Measurements from ENCODE around the gene PLB1. TPM values are rescaled to one million over a fixed set of nuclear protein-coding genes. Genes with fewer than 3 reads are reported as not detected.

PLB1 gene
- total and polyA plus RNA-seq, 12 donors: 1.0 to 51.1 (median 8.3) TPM

GRCh38 chr2:28579606-28580005 is 83.7 kb downstream of the PLB1 start:
- H3K36me3 ChIP-seq (replicated peaks in 1 of 2): no peaks in the 10 kb centered on the region
- no peaks in the 10 kb centered on the region for H3K27me3 ChIP-seq
- TF ChIP-seq POLR2A (IDR thresholded peaks at IDR 0.05) (no peak), CTCF (IDR thresholded peaks at IDR 0.05) (no peak)
- peaks cover 10 to 12% of the 10 kb centered on the region in 2 donors for H3K4me1 ChIP-seq (replicated peaks in 1 of 2)
- WGBS, 4 donors: 90 to 92% (median 91%) methylated on average over 3 of the region's 3 CpGs
- no peak for DNase-seq
- no peaks in the 10 kb centered on the region for H3K9me3 ChIP-seq (replicated peaks in 1 of 3)
- H3K27ac ChIP-seq: no peak overlapping the region
- no peak overlapping the region for H3K4me3 ChIP-seq
- intact Hi-C loops (cut with DNase I): no loop called here

GRCh38 chr2:28580078-28580477 is 84.2 kb downstream of the PLB1 start:
- H3K4me1 ChIP-seq (replicated peaks in 1 of 2): peaks cover 12 to 17% of the 10 kb centered on the region in 2 donors
- TF ChIP-seq POLR2A (IDR thresholded peaks at IDR 0.05) (no peak), CTCF (IDR thresholded peaks at IDR 0.05) (no peak)
- WGBS, 4 donors: 84 to 89% (median 87%) methylated on average over 4 to 5 of the region's 5 CpGs
- DNase-seq: no peak
- intact Hi-C loops (cut with DNase I): no loop called here
- H3K4me3 ChIP-seq: no peak overlapping the region
- H3K27ac ChIP-seq: no peak overlapping the region
- no peaks in the 10 kb centered on the region for H3K9me3 ChIP-seq (replicated peaks in 1 of 3)
- no peaks in the 10 kb centered on the region for H3K27me3 ChIP-seq
- H3K36me3 ChIP-seq (replicated peaks in 1 of 2): no peaks in the 10 kb centered on the region

- peaks cover 12 to 17% of the 10 kb centered on the region in 2 donors for H3K4me1 ChIP-seq (replicated peaks in 1 of 2)
- no peak for DNase-seq
- H3K4me3 ChIP-seq: no peak overlapping the region
- no peaks in the 10 kb centered on the region for H3K36me3 ChIP-seq (replicated peaks in 1 of 2)
- intact Hi-C loops (cut with DNase I): no loop called here
- no peak for TF ChIP-seq POLR2A (IDR thresholded peaks at IDR 0.05)
- no peak for TF ChIP-seq CTCF (IDR thresholded peaks at IDR 0.05)
- WGBS, 4 donors: 95 to 100% (median 97%) methylated on average over 4 of the region's 4 CpGs
- no peak overlapping the region for H3K27ac ChIP-seq
- H3K9me3 ChIP-seq (replicated peaks in 1 of 3): no peaks in the 10 kb centered on the region
- no peaks in the 10 kb centered on the region for H3K27me3 ChIP-seq
Measured at GRCh38 chr2:28581312-28581711, 85.5 kb downstream of the PLB1 start.

GRCh38 chr2:28582152-28582551 is 86.3 kb downstream of the PLB1 start:
- no peak overlapping the region for H3K27ac ChIP-seq
- no peaks in the 10 kb centered on the region for H3K36me3 ChIP-seq (replicated peaks in 1 of 2)
- no peak for DNase-seq
- no peaks in the 10 kb centered on the region for H3K27me3 ChIP-seq
- TF ChIP-seq CTCF (IDR thresholded peaks at IDR 0.05): no peak
- H3K4me3 ChIP-seq: no peak overlapping the region
- WGBS, 4 donors: 88 to 93% (median 90%) methylated on average over 6 of the region's 6 CpGs
- peaks cover 12 to 17% of the 10 kb centered on the region in 2 donors for H3K4me1 ChIP-seq (replicated peaks in 1 of 2)
- no peaks in the 10 kb centered on the region for H3K9me3 ChIP-seq (replicated peaks in 1 of 3)
- intact Hi-C loops (cut with DNase I): no loop called here

Data from adrenal gland (tissue), 12 donors.